SK-N-MC (cell line): Measurements from ENCODE around the gene TMEM151A.

Experiments
- EZH2 ChIP-seq: fragments of 200-600 bp; sonication (generic); IDR thresholded peaks from one replicate; pipeline ENCODE4 v1.6.1; 2017; ENCODE audit warnings: antibody characterized with exemption
- FOXP2 ChIP-seq: optimal IDR thresholded peaks from 2 replicates; pipeline ENCODE3; 2011; ENCODE audit warnings: mild to moderate bottlenecking, moderate library complexity; ENCODE audit not compliant: insufficient read depth; ENCODE audit errors: extremely low read length, control extremely low read depth
- POLR2AphosphoS5 ChIP-seq: IDR thresholded peaks from 2 replicates; pipeline ENCODE4 v1.6.1; 2012; ENCODE audit warnings: mild to moderate bottlenecking, low read depth, low read length, borderline replicate concordance

GRCh38 chr11:66302656-66303055 lies 11.0 kb downstream of the TMEM151A start:
- no peak for TF ChIP-seq POLR2AphosphoS5
- no peak for TF ChIP-seq EZH2
- TF ChIP-seq FOXP2 = no peak
